NOMO-1 treated with DMSO at 0.1 percent for 48 hours (cell line): ENCODE results near the gene ZNF275.
"Not testable (repeated sequence)": the region's sequence is repeated elsewhere in the genome, so short reads cannot be mapped to it uniquely, and the experiment has no call there.

Experiments
- DNase-seq: peaks from one replicate; lab custom pipeline; 2025; ENCODE audit not compliant: unreplicated experiment; lab: John Stamatoyannopoulos, UW

ZNF275 gene

GRCh38 chrX:153333821-153334653 lies at the start of gene ZNF275:
TSS of gene ZNF275 (plus strand) at chrX:153334153. CDS start at chrX:153336680, 2,527 bp downstream.
- peak; percentile 32 for DNase-seq

- DNase-seq = not testable (repeated sequence)
These were observed 48.3 kb upstream of the ZNF275 start for GRCh38 chrX:153285678-153286077.

DNA sequence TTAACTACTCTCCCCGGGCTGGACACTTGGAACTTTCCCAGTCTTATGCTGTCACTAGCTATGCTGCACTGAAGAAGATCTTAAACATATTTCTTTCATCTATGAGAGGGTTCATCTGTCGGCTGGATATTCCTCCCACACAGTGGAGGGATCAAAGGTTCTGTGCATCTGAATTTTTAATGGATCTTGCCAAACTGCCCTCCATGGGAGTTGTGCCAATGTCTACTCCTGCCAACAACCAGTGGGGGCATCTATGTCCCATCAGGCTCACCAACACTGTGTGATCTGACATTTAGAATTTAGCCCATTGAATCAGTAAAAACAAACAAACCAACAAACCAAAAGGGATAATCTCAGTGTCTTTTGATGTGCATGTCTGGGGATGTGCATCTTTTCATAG lies 45.1 kb upstream of the ZNF275 start:
- not testable (repeated sequence) for DNase-seq

DNA sequence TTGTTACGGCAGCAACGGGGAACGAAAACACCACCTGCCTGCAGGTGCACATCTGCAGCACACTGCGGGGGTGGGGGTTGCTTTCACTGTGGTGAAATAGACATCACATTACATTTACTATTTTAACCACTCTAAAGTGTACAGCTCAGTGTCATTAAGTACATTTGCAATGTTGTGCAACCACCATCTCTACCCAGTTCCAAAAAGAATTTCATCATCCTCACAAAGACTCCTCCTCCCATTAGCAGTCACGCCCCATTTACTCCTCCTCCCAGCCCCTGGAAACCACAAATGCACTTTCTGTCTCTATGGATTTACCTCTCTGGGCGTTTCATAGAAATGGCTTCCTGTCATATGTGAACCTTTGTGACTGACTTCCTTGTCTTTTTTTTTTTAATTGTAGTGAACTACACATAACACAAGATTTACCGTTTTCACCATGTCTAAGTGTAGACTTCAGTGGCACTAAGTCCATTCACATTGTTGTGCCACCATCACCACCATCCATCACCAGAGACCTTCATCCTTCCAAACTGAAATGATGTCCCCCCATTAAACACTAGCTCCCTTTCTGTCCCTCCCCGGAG lies 40.4 kb upstream of the ZNF275 start:
- not testable (repeated sequence) for DNase-seq

GRCh38 chrX:153297376-153297775 lies 36.6 kb upstream of the ZNF275 start:
- no peak for DNase-seq

DNA sequence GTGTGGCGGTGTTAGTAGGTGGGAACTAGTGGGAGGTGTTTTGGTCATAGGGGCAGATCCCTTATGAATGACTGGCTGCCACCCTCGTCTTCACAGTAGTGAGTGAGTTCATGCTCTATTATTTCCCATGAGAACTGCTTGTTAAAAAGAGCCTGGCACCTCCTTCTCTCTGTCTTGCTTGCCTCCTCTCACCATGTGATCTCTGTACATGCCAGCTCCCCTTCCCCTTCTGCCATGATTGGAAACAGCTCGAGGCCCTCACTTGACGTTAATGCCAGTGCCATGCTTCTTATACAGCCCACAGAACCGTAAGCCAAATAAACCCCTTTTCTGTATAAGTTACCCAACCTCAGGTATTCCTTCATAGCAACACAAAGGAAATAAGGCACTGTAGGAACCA lies 34.1 kb upstream of the ZNF275 start:
- DNase-seq = no peak

DNA sequence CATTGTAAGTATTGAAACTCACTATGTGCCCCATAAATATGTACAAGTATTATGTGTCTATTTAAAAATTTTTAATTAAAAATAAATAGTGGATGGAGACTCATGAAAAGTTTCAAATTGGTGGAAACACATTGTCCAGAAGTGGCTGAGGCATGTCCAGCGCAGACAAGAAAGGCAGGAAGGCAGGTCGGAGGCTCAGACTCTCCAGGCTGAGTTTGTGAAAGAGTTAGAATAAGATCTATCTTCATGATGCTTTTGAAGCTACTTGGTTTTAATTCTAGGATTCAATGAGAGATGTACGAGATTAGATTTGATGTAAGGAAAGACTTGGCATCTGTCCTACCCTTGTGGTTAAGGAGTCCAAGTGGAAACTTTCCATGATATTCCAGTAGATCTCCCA lies 32.2 kb upstream of the ZNF275 start:
- DNase-seq = no peak

GRCh38 chrX:153302796-153303195 lies 31.2 kb upstream of the ZNF275 start:
- no peak for DNase-seq

- DNase-seq = no peak
These were observed 30.4 kb upstream of the ZNF275 start for GRCh38 chrX:153303276-153304262.

DNA sequence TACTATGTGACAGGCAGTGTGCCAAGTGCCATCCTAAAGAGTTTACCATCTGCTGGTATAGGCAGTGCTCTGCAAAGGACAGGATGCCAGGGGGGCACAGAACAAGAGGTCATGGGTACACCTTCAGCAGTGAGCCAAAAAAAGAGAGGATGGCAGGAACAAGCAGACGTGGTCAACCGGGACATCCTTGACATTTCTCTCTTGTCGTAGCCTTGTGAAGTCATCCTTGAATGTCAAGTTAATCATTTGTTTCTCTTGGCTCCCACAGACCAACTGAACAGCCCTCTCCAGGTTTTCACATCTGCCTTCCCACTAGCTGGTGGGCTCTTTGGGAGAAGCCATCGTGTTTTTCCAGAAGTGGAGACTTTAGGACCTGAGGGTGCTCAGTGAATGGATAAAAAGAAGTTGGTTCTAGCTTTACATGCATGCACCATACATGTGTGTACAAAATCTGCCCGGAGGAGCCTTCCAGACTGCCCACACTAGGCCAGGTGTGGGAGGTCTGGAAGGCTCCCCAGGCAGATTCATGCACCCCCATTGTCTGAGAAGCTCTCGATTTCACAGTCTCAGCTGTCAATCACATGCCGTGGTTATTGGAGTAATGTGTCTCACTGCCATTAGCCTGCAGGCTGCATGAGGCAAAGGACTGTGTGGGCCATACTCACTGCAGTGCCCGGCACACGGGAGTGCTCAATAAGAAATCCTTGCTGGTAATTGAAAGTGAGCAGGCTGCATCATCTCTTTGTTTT lies 28.8 kb upstream of the ZNF275 start:
- no peak for DNase-seq

- no peak for DNase-seq
These were observed 28.0 kb upstream of the ZNF275 start for GRCh38 chrX:153305972-153306371.

- no peak for DNase-seq
These were observed 27.3 kb upstream of the ZNF275 start for GRCh38 chrX:153306527-153307115.

GRCh38 chrX:153307276-153308178 lies 26.4 kb upstream of the ZNF275 start:
- DNase-seq = no peak

DNA sequence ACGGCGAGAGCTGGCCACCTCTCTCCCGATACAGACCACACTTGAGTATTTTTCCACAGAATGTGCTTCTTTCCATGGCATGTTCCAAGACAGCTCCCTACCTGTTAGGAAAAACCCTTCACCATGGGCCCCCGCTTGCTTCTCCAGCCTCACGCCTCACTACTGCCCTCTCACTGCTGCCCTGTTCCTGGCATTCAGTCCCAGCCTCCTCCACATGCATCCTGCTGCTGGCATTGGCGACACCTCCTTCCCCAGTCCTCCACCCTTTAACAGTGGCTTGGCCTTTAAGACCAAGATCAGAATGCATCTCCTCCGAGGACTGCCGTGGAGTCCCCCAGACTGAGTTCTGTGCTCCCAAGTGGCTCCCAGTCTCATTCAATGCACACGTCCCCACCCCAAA lies 23.1 kb upstream of the ZNF275 start:
- no peak for DNase-seq

DNA sequence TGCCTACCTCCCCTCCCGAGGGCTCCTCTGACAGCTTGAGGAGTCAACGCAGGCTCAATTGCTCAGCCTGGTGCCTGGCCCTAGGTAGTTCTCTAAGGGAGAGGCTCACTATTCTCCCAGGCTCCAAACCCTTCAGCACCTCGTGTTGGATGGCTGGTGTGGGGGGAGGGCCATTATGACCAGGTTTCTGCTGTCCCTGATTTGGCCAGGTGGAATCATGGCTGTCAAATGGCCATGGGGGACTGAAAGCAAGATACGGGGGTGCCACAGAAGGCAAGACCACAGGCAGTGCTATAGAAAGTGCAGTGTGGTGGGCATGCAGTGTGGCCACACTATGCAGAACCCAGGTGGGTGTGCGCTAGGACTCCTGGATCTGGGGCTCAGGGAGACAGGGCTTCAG lies 21.9 kb upstream of the ZNF275 start:
- DNase-seq = no peak

DNA sequence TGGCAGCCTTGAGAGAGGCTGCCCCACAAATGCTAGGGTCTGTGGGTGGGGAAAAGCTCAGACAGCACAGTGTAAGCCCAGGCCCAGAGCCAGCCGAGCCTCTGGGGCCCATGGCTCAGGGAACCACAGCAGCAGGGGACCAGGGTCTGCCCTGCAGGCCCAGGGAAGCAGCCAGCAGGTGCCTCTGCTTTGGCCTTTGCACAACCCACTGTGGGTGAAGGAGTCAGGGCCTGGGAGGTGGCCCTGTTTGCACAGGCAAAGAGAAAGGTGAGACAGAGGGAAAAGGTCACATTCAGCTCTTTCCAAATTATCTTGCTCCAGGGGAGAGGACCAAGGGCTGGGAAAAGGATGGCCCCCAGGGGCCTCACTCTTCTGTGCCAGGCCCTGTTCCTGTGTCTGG lies 21.1 kb upstream of the ZNF275 start:
- DNase-seq = no peak

DNA sequence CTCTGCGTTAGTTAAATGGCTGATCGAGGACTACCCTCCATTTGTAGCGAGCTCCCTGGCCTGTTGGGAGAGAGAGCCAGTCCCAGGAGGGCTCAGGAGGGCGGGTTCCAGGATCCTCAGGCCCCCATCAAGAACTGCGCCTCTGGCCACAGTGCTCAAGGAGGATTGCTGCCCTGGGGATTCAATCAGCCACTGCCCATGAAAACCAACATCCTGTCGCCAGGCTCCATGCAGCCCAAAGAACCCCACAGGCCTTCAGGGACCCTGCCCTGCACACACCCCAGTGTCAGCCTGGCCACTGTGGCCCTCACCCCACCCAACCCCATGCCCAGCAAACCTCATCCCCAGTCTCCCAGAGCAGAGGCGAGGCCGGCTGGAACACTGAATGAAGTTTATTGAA lies 16.6 kb upstream of the ZNF275 start:
- DNase-seq = no peak

DNA sequence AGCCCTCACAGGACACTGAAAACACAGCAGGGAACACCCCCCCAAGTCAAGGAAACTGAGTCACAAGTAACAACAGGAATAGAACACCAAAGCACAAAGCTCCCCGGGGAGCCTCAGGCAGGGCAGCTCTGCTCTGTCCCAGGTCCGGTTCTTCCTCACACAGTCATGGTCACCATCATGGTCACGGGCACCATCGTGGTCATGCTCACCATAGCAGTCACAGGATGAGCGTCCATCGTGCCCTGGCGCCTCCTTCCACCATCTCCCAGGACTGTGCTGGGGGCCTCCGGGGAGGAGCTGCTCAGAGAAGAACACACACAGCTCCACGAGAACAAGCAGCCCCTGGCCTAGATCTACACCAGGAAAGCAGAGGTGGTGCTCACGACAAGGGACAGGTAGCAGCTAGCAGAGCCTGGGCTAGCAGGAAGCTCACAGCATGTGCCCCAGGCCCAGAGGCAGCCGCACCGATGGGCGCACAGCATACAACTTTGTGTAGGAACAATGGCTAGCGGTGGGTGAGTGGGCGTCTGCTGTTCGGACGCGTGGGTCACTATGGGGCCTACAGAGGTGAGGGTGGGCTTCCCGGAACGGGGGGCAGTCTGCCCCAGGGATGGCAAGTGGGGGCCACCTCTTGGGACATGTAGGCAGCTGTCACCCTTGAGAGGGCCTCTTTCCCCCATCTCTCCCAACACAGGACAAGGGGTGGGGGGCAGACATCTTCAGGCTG lies 15.8 kb upstream of the ZNF275 start:
- DNase-seq = no peak

- DNase-seq = no peak
These were observed 15.1 kb upstream of the ZNF275 start for GRCh38 chrX:153318811-153319210.
